Measurements from ENCODE around the gene CYP46A1. TPM values are rescaled to one million over a fixed set of nuclear protein-coding genes. Genes with fewer than 3 reads are reported as not detected.

The CYP46A1 gene
- total RNA-seq, 1 donor from 2014 or later, result 1.9 TPM

DNA sequence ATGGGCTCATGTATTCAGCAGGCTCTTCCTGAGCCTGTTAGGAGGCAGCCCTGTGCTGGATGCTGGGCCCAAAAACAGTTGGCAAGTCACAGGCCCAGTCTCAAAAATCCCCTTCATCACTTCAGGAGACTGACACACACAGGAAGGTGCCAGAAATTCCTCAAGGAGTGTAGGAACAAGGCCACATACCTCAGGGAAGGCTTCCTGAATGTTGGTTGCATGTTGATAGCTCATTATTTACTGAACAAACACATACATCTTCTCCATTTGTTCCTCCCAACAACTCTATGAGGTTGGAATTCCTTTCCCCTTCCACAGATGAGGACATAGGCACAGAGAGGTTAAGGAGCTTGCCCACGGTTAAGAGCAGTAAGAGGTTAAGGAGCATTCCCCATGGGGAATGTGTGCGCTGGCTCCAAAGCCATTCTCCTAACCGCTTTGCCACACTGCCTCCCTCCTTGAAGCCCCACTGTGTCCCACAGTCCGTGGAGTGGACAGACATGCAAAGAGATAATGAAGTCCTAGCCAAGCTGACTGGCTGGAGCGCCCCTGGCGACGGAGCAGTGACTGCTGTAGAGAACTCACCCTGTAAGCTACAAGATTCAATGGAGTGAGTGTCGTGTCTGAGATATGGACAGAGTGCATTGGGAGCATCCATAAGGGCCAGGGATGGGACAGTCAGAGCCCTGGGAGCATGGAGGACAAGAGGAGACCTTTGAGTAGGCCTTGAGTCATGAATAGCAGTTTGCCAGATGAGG is 35.9 kb upstream of the CYP46A1 start:
- H3K36me3 Mint-ChIP-seq, result no peaks in the 10 kb centered on the region
- TF ChIP-seq, protein P1, sequence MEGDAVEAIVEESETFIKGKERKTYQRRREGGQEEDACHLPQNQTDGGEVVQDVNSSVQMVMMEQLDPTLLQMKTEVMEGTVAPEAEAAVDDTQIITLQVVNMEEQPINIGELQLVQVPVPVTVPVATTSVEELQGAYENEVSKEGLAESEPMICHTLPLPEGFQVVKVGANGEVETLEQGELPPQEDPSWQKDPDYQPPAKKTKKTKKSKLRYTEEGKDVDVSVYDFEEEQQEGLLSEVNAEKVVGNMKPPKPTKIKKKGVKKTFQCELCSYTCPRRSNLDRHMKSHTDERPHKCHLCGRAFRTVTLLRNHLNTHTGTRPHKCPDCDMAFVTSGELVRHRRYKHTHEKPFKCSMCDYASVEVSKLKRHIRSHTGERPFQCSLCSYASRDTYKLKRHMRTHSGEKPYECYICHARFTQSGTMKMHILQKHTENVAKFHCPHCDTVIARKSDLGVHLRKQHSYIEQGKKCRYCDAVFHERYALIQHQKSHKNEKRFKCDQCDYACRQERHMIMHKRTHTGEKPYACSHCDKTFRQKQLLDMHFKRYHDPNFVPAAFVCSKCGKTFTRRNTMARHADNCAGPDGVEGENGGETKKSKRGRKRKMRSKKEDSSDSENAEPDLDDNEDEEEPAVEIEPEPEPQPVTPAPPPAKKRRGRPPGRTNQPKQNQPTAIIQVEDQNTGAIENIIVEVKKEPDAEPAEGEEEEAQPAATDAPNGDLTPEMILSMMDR (IDR thresholded peaks at IDR 0.05; ENCODE audit: unreplicated experiment), result no peak
- H3K9me3 Mint-ChIP-seq, result no peaks in the 10 kb centered on the region
- H3K4me1 Mint-ChIP-seq, result no peaks in the 10 kb centered on the region
- H3K27ac Mint-ChIP-seq, result no peak overlapping the region
- H3K4me3 Mint-ChIP-seq, result no peak overlapping the region
- DNase-seq (ENCODE audit: low spot score in 2 of 2, unreplicated experiment in 2 of 2), result no peak
- peaks cover 10% of the 10 kb centered on the region for H3K27me3 Mint-ChIP-seq (ENCODE audit: low read depth)

- TF ChIP-seq, protein P1 (IDR thresholded peaks at IDR 0.05; ENCODE audit: unreplicated experiment), result no peak
- Mint-ChIP-seq H3K27ac (no peak overlapping the region), H3K36me3 (no peaks in the 10 kb centered on the region), H3K4me1 (no peaks in the 10 kb centered on the region), H3K4me3 (no peak overlapping the region), H3K9me3 (no peaks in the 10 kb centered on the region), H3K27me3 (ENCODE audit: low read depth) (peaks cover 6% of the 10 kb centered on the region)
- DNase-seq (ENCODE audit: low spot score in 2 of 2, unreplicated experiment in 2 of 2), result no peak
These were observed 34.9 kb upstream of the CYP46A1 start for GRCh38 chr14:99649219-99649618.

DNA sequence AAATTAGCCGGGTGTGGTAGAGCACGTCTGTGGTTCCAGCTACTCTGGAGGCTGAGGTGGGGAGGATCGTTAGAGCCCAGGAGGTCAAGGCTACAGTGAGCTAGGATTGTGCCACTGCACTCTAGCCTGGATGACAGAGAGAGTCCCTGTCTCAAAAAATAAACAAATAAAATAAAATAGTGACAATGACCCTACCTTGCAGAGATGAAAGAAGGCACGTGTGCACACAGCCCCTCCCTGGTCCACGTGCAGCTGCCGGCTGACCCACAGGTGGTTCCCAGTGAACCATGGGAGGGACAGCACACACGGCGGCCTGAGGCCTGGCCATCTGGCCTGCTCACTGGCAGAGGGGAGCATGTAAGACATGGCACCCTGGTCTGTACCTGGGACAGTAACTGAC is 34.5 kb upstream of the CYP46A1 start:
- H3K4me3 Mint-ChIP-seq, result no peak overlapping the region
- H3K27ac Mint-ChIP-seq, result no peak overlapping the region
- H3K36me3 Mint-ChIP-seq, result no peaks in the 10 kb centered on the region
- no peaks in the 10 kb centered on the region for H3K4me1 Mint-ChIP-seq
- no peak for DNase-seq (ENCODE audit: low spot score in 2 of 2, unreplicated experiment in 2 of 2)
- peaks cover 5% of the 10 kb centered on the region for H3K27me3 Mint-ChIP-seq (ENCODE audit: low read depth)
- TF ChIP-seq, protein P1 (IDR thresholded peaks at IDR 0.05; ENCODE audit: unreplicated experiment), result no peak
- no peaks in the 10 kb centered on the region for H3K9me3 Mint-ChIP-seq

DNA sequence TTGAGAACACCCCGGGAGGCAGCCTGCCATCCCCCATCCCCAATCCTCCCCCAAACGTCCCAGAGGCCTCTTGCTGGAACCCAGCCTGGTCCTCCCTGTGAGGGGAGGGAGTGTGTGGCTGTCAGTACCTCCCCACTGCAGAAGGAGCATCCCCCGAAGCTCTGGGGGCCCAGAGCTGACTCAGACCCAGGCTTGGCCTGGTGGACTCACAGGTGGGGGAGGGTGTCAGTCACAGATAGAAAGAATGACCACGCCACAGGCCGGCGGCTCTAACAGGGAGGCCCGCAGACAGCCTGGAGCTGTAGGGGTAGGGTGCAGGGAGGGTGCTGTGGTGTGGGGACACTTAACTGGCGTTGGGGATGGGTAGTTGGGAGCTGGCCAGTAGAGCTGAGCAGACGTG is 33.9 kb upstream of the CYP46A1 start:
- Mint-ChIP-seq H3K36me3 (no peaks in the 10 kb centered on the region), H3K9me3 (no peaks in the 10 kb centered on the region), H3K4me3 (no peak overlapping the region), H3K4me1 (no peaks in the 10 kb centered on the region), H3K27me3 (ENCODE audit: low read depth) (peaks cover 5% of the 10 kb centered on the region), H3K27ac (no peak overlapping the region)
- TF ChIP-seq, protein P1 (IDR thresholded peaks at IDR 0.05; ENCODE audit: unreplicated experiment), result no peak
- no peak for DNase-seq (ENCODE audit: low spot score in 2 of 2, unreplicated experiment in 2 of 2)

DNA sequence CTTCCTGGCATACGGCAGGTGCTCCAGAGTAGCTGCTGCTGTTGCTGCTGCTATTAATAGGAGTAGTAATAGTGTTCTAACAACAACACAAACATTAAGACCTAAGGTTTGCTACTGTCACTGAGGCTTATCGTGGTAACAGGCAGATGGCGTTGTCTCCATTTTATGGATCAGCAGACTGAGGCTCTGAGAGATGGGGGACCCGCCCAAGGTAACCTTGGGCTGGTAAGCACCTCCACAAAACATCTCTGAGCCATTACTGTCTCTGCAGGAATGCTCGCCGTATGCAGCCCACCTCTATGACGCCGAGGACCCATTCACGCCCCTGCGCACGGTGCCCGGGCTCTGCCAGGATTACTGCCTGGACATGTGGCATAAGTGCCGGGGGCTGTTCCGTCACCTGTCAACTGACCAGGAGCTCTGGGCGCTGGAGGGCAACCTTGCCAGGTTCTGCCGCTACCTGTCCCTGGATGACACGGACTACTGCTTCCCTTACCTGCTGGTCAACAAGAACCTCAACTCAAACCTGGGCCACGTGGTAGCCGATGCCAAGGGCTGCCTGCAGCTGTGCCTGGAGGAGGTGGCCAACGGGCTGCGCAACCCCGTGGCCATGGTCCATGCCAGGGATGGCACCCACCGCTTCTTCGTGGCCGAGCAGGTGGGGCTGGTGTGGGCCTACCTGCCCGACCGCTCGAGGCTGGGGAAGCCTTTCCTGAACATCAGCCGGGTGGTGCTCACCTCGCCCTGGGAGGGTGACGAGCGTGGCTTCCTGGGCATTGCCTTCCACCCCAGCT is 31.9 kb upstream of the CYP46A1 start:
- TF ChIP-seq, protein P1 (IDR thresholded peaks at IDR 0.05; ENCODE audit: unreplicated experiment), result no peak
- no peaks in the 10 kb centered on the region for H3K36me3 Mint-ChIP-seq
- H3K27ac Mint-ChIP-seq, result no peak overlapping the region
- no peaks in the 10 kb centered on the region for H3K27me3 Mint-ChIP-seq (ENCODE audit: low read depth)
- H3K4me3 Mint-ChIP-seq, result no peak overlapping the region
- H3K4me1 Mint-ChIP-seq, result no peaks in the 10 kb centered on the region
- DNase-seq (ENCODE audit: low spot score in 2 of 2, unreplicated experiment in 2 of 2), result no peak
- no peaks in the 10 kb centered on the region for H3K9me3 Mint-ChIP-seq
